ENCODE results near the gene DYNLL2.
"Not testable (repeated sequence)": the region's sequence is repeated elsewhere in the genome, so short reads cannot be mapped to it uniquely, and the experiment has no call there.

DYNLL2 gene

DNA sequence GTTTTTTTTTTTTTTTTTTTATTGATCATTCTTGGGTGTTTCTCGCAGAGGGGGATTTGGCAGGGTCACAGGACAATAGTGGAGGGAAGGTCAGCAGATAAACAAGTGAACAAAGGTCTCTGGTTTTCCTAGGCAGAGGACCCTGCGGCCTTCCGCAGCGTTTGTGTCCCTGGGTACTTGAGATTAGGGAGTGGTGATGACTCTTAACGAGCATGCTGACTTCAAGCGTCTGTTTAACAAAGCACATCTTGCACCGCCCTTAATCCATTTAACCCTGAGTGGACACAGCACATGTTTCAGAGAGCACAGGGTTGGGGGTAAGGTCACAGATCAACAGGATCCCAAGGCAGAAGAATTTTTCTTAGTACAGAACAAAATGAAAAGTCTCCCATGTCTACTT is 10.0 kb upstream of the DYNLL2 start:
- not testable (repeated sequence) for DNase-seq

DNA sequence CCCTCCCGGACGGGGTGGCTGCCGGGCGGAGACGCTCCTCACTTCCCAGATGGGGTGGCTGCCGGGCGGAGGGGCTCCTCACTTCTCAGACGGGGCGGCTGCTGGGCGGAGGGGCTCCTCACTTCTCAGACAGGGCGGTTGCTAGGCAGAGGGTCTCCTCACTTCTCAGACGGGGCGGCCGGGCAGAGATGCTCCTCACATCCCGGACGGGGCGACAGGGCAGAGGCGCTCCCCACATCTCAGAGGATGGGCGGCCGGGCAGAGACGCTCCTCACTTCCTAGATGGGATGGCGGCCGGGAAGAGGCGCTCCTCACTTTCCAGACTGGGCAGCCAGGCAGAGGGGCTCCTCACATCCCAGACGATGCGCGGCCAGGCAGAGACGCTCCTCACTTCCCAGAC is 8.8 kb upstream of the DYNLL2 start:
- DNase-seq = not testable (repeated sequence)

DNA sequence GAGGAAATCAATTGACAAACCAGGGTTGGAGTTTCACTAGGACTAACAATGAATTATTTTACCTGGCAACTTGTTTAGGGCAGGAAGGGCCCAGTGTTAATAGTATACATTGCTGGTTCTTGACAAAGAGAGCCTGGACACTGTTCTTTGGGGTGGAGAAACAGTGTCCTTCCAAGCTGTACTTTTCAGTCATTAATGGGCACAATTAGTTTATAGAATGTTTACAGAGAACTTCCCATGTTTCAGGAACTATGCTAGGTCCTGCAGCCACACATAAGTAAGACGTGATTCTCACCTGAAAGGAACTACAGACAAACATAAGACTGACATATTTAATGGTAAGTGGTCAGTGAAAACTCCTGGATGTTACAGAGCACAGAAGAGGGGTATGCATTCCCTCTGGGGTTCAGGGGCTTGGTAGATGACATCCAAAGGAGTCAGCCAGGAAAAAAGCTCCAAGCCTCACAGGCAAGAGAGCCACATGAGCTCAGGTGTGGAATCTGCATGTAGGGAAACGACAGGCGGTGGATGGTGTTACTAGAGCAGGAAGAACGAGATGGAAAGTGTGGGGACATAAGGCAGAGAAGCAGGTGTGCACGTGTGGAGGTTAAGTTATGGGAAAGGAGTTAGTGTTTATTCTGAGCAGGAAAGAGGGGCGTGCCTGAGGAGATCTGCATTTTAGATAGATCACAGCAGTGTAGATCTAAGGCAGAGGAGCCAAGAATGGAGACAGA is 3.8 kb upstream of the DYNLL2 start:
- no peak for DNase-seq

DNA sequence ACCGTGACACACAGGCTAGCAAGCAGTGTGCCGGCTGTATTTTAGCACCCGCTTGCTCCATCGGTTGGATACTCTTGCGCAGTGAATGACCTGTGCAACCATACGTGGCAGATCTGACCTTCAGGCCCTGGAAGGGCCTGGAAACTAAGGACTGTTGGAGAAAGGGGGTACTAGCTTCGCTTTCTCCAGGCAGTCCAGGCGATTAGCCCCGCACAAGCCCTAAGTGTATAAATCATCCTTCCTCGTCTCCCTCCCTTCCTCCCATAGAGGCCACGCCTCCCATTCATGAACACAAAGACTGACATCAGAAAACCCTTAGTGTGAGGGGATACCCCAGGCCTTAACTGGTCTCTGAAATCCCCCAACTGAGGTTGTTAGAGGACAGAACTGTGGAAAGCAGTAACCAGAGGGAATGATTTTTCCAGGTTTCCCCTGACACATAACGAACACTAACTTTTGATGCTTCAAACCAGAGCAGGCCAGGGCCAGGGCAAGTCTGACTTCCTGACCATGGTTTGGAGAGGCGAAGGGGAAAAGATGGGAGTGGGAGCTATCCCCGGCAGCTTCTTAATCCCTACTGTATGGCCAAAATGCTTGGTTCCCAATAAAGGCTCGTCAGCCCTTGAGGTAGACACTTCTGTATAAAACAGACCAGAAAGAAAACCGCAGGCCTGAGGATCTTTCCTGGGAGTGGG is 1.4 kb upstream of the DYNLL2 start:
- DNase-seq = no peak

DNA sequence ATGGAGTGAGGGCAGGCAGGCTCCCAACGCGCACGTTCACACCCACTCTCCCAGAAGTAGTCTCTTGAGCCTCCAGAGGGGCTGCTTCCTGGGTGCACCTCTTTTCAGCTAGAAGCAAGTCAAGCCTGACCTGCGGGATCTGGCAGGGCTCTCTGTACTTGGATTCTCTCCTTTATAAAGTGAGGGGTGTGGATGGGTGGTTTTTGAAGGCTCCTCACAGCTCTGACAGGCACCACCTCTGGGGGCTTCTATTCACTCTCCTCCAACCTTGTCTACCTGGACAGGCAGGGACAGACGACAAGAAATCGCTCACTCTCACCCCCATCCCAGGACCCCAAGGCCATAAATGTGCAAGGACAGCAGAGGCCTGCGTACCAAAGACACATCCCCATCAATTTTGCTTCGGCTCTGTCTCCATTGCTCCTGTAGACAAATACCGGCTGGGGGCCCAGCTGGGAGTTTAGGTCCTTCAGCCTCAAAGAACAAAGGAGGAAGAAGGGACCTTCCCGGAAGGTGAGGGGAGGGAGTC is 814 bp upstream of the DYNLL2 start:
- no peak for DNase-seq

DNA sequence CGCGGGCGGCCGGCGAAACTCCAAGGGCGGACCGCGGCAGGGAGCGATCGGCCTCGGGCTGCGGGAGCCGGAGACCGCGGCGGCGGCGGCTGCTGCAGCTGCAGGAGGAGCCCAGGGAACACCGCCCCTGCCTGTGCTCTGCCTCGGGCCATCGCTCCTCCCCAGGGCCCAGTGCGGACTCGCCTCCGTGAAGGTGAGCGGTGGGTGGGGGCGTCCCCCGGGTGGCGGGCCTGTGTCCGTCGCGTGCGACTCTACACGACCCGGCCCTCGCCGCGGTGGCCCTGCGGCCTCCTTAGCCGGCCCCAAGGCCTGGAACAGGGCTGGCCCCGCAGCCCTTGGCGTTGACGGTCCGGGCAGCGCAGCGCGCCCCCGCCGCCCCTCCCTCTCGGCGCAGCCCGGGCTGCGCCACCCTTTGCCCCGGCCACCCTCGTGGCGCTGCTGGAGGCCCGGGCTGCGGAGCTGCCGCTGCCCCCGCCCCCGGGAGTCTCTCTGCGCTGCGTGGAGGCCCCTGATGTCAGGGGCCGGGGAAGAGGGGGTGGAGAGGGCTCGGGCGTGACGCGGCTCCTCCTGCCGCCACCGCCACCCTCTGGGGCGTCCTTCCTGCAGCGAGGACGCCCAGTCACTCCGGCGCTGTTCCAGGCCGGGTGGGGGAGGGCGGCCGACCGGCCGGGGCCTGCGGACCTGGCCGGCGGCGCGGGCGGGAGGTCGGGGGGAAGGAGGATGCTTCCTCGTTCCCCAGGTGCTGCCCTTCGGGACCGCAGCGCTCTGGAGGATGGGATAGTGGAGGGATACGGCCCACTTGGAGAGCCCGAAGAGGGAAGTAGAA is 485 bp downstream of the DYNLL2 start:
- DNase-seq = peak; percentile 59

DNA sequence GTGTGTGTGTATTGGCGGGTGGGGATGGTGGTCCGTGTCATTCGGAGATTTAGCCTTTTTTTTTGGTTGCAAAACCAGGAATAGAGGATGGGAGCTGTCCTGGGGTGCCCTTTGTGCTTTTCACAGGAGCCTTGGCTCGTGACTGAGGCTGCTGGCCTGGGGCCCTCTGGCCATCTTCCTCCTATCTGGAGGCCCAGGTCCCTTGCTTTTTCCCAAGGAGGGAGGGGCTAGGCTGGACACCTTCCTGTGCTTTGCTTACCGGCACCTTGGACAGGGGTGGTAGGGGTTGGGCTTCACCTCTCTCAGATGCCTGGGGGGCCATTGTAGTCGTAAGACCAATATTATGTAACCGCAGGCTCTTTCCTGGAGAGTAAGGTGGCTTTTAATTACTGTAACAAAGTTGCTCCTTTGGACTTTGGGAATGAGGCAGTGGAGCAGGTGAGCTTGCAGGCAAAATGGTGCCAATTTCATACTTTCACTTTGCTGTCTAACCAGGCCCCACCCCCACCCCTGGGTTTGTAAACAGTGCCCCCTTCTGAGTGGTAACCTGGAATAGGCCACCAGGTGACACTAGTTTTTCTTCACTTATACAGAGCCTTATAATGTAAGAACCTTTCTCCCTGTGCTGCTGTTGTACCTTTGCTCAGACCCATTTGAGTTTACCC is 1.2 kb downstream of the DYNLL2 start:
- DNase-seq = peak; percentile 75

DNA sequence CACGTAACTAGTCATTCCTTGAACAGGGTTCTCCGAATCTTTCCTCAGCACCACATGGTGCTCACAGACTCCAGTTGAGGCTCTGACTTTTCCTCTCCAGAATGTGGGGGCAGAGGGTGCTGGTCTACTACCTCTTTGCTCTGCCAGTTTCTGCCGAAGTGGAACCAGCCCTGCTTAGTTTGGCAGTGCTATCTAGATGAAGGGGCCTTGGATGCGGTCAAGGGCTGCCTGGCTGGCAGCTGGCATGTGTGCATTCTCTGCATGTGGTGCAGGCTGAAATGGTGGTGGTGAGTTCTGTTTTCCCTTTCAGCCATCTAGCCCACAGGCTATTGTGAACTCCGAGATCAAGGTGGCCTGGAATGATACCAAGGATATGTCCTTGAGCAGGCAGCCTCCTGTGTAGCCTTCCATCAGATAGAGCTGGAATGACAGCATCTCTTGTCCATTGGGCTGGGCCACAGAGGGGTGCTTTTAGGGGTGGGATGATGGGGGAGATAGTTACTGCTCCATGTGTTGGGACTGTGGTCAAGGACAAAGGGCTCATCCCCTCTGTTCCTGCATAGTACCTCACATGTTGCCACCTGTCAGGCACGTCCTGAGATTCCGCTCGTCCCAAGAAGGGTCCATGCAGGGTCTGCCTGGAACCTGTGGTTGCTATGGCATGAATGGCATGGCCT is 2.0 kb downstream of the DYNLL2 start:
- DNase-seq = no peak

DNA sequence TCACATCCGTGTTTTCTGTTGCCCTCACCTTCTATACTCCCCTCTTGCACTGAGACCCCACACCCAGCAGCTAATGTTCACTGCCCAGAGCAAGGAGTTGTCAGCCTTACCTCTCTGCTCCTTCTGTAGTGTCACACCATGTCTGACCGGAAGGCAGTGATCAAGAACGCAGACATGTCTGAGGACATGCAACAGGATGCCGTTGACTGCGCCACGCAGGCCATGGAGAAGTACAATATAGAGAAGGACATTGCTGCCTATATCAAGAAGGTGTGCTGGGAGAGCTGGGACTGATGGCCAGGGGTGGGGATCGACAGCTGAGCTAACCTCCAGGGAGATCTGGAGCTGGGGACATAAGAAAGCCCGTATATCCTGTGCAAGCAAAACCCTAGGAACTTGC is 3.7 kb downstream of the DYNLL2 start:
- DNase-seq = no peak

DNA sequence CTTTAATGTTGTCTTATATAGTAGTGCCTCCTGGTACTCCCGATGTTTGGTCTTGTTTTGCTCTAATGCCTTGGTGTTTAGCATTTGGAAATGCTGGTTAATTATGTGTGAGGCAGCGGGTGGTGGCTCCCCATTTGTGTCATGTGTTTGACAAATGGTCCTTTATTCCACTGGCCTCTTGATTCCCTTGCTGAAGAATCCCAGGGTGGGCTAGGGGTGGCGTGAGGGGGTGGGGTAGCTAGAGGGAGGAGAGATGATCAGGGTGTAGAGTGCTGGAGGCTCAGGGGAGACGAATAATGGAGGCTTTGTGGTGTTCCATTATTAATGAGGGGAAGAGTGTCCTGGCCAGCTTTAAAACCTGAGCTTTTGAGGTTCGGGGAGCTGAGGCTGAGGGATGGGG is 5.4 kb downstream of the DYNLL2 start:
- DNase-seq = no peak

DNA sequence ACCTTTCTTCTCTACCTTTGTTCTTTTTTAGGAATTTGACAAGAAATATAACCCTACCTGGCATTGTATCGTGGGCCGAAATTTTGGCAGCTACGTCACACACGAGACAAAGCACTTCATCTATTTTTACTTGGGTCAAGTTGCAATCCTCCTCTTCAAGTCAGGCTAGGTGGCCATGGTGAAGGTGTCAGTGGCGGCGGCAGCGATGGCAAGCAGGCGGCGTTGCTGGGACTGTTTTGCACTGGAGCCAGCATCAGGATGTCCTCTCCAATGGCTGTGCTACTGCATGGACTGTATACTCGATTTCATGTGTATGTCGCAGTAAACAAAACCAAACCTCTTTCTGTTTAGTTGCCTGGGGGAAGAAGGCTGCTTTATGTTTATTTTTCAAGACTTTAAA is 5.9 kb downstream of the DYNLL2 start:
- no peak for DNase-seq

DNA sequence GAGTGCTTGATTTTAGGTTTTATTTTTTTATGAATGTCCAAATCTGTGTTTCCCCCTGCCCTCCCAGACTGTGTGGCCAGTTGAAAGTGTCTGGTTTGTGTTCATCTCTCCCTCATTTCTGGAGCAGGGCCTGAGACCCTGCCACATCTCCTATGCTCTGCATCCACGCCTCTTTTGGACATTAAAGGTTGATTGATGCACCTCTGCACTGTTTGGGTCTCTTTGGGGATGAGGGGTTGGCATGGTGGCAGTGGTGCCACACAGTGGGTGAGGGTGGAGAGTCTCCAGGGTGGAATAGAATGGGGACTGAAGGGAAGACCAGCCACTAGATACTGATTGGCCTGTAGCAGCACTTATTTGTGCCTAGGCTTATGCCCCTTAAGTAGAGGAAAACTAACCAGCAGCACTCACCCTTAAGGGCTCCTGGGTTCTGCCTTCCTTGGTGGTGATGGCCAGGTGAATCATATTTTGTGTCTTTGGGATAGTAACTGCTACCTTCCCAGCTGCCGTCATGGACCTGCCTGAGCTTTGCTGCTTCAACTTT is 7.9 kb downstream of the DYNLL2 start:
- DNase-seq = no peak

DNA sequence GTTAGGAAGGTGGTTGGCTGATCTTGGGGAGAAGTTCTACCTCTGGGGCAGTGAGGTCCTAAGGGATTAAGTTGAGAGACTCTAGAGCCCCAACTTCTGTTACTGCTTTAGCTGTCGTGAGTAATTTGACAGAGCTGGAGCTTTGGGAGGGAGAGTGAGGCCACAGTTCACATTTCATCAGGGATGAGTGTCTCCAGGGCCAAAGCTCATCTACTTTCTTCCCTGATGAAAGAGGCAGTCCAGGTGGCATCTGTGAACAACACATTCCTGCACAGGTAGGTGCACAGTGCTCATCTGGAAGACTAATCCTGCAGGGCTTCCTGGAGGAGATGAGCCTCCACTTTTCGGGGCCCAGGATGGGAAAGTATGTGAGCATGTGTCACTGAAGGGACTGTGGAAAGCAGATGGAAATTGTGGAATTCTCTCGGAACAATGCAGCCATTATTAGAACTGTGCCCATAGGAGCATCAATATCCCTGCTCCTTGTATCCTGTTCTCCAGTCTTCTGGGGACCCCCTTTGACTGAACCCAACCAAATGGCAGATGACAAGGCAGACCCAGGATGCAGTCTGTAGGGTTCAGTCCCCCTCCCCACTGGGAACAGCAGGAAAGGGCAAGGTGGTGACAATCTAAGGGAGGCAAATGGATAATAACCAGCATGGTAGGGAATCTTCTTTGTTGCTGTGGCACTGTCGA is 9.0 kb downstream of the DYNLL2 start:
- DNase-seq = no peak

DNA sequence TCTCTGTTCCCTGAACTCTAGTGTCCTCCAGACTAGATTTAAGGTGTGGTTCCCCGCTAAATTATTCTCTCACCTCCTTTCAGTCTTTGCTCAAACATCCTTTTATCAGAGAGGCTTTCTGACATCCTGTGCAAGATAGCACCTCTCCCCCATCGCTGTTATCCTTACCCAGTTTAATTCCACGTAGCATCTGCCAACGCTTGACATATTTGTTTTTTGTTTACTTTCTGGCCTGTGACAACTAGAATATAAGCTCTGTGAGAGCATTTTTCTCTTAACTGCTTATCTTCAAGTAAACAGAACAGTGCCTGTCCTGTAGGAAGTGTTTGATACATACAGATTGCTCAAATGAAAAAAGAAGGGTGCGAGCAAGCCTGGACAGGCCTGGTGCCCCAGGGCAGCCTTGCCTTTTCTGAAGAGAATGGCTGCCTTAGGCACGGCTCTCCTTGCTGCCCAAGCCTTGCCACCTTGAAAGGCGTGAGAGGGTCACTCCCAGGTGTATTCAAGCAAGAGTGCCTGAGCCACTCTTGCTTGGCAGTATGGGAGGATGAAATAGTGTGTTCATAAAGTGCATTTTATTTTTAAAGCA is 9.7 kb downstream of the DYNLL2 start:
- no peak for DNase-seq

DNA sequence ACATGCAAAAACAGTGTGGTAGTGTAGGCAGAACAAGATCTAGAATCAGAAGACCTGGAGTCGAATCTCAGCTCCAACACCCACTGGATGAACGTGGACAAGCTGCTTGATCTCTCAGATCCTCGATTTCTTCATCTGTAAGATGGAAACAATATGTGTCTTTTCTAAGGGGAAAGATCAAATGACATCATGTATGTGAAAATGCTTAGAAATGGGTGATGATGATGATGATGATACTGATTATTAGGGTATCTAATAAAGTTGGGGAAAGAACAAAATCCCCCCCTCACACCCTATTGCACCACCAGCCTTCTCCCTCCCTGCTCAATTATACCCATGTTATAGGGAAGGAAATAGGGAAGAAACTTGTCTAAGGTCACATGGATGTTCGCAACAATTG is 10.9 kb downstream of the DYNLL2 start:
- DNase-seq = no peak

DNA sequence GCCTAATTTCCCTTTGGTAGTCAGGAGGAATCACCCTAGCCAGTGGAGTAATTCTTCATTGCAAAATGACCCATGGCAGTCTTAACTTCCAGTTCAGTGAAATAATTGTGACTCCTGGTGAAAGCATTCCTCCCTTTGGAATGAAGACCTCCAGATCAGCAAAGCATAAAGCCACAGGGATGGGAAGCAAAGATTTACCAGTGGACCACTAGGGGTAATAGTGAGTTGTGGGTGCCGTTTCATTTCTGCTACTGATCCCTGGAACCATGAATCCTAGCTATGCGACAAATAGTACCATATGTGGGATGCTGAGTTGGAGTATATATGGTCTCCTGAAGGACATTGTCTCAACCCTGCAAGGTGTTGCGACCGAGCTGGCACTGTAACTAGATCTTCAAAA is 13.7 kb downstream of the DYNLL2 start:
- no peak for DNase-seq

DNA sequence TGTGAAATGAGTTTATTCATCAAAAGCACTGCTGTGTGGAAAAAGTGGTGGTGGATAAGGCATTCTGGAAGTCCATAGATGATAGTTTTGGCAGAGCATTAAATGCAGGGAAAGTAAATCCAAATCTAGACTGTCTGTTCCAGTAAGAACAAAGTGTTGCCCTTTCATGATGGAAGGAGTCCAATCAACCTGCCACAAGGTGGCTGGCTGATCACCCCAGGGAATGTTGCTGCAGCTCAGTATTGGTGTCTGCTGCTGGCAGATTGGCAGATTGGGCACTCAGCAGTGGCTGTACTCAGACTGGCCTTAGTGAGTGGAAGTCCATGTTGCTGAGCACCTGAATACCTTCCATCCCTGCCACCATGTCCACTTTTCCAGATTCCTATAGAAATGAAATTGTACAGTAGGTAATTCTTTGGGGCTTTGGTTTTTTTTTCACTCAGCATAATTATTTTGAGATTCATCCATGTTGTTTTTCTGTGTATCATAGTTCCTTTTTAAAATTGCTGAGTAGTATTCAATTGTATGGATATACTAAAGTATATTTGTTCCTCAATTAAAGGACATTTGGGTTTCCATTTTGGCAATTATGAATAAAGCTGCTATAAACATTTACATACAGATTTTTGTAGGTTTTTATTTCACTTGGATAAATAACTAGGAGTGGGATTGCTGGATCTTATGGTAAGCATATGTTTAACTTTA is 14.3 kb downstream of the DYNLL2 start:
- no peak for DNase-seq

DNA sequence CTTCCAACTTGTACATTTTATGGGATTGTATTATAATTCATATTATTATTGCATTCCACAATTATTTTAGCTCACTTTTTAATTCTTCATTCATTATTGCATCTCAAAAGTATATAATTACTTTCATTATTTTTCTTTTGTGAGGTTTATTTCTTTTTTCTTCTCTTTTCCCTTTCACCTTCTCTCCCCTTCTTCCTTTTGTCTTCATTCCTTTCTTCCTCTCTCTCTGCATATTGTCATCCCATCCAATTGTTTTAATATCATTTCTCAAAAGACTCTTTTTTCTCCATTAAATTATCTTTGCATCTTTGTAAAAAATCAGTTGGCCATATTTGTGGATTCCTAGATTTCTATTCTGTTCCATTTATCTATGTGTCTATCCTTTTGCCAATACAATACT is 17.3 kb downstream of the DYNLL2 start:
- DNase-seq = no peak

DNA sequence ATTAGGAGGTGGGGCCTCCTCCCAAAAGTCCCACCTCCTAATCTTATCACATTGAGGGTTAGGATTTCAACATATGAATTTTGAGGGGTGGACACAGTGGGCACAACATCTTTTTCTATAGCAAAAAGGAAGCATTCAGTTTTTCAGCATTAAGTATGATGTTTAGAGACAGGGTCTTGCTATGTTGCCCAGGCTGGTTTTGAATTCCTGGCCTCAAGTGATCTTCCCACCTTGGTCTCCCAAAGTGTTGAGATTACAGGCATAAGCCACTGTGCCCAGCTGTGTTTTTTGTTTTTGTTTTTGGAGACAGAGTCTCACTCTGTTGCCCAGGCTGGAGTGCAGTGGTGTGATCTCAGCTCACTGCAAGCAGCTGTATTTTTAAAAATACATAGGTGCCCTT is 18.7 kb downstream of the DYNLL2 start:
- not testable (repeated sequence) for DNase-seq

DNA sequence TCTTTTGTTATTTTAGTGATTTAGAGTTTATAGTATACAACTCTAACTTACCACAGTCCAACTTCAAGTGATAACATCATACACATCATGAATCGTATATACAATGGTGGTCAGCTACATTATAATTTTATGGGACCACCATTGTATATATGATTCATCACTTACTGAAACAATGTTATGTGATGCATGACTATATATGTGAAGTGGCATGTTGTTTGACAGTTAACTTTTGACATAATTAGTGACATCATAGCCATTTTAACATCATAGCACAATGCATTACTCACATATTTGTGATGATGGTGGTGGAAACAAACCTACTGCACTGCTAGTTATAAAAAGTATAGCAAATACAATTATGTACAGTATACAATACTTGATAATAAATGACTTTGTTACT is 21.9 kb downstream of the DYNLL2 start:
- DNase-seq = no peak

Measured in OCI-M1 (cell line).